T-cell (primary cell): ENCODE measurements around the gene SSBP3. TPM values are rescaled to one million over a fixed set of nuclear protein-coding genes. Genes with fewer than 3 reads are reported as not detected.

ENCODE experiments used
- ATAC-seq, 4 experiments: fragments of 200-7000 bp in 3 of 4; fragments of 150-1000 bp in 1 of 4; cut with Tn5 transposase; replicated peaks in 1 of 4; 1 replicate in 3 of 4; 2 replicates in 1 of 4; pipeline ENCODE4 v1.10.0; 2021; ENCODE audit warnings: moderate library complexity in 3 of 4, mild to moderate bottlenecking in 2 of 4, moderate number of reproducible peaks in 1 of 4
- CTCF ChIA-PET, 2 donors: fragments of 300-600 bp; sonication (Branson Sonifier 250); formaldehyde crosslinking; loops; one replicate each; lab custom pipeline; 2022; ENCODE audit warnings: antibody characterized with exemption in 2 of 2; lab: Charles Lee
- POLR2A ChIA-PET, 2 donors: fragments of 300-600 bp; sonication (Branson Sonifier 250); formaldehyde crosslinking; loops; one replicate each; lab custom pipeline; 2022; ENCODE audit warnings: antibody characterized with exemption in 2 of 2; lab: Charles Lee
- DNase-seq, 35 experiments: peaks; one replicate each; pipeline versions ENCODE4 v3.0.0 to v3.0.0-alpha.2; 2013 to 2023
- H3K27ac ChIP-seq: one replicate; pipeline ENCODE4 v1.5.1; 2013; ENCODE audit warnings: low read length
- H3K27me3 ChIP-seq, 2 experiments: replicated peaks in 1 of 2; 1 replicate in 1 of 2; 2 replicates in 1 of 2; pipeline versions ENCODE4 v1.6.1 to v1.7.0; 2013; ENCODE audit warnings: low read length in 1 of 2, mixed read lengths in 1 of 2; ENCODE audit not compliant: control insufficient read depth in 2 of 2, insufficient read depth in 2 of 2; ENCODE audit errors: extremely low read depth in 1 of 2
- H3K36me3 ChIP-seq, 2 donors: 1 replicate in 1 of 2; 2 replicates in 1 of 2; pipeline versions ENCODE4 v1.6.1 to v1.7.0; 2013; ENCODE audit warnings: low read length in 1 of 2; ENCODE audit not compliant: control insufficient read depth in 2 of 2, insufficient read depth in 1 of 2; ENCODE audit errors: extremely low read depth in 1 of 2
- H3K4me1 ChIP-seq, 2 experiments: 1 replicate in 1 of 2; 2 replicates in 1 of 2; pipeline versions ENCODE4 v1.6.1 to v1.7.0; 2013; ENCODE audit warnings: low read length in 2 of 2, mixed read lengths in 1 of 2; ENCODE audit not compliant: insufficient read depth in 2 of 2, control insufficient read depth in 1 of 2; ENCODE audit errors: extremely low read depth in 1 of 2
- H3K4me3 ChIP-seq, 2 donors: 1 replicate in 1 of 2; 2 replicates in 1 of 2; pipeline versions ENCODE4 v1.5.1 to v1.7.0; 2013; ENCODE audit warnings: mild to moderate bottlenecking in 2 of 2, low read length in 1 of 2, moderate library complexity in 1 of 2; ENCODE audit not compliant: control insufficient read depth in 1 of 2; ENCODE audit errors: extremely low read depth in 1 of 2
- H3K9me3 ChIP-seq: 2 replicates; pipeline ENCODE4 v1.7.0; 2013
- H3K27ac Mint-ChIP-seq, 2 donors: one replicate each; pipeline ENCODE4 v1.8.0; 2020 to 2021; ENCODE audit warnings: mild to moderate bottlenecking in 2 of 2, mixed read lengths in 2 of 2
- H3K27me3 Mint-ChIP-seq, 2 donors: one replicate each; pipeline ENCODE4 v1.8.0; 2021 to 2022; ENCODE audit warnings: mixed read lengths in 2 of 2
- H3K36me3 Mint-ChIP-seq: one replicate; pipeline ENCODE4 v1.8.0; 2021; ENCODE audit warnings: mixed read lengths
- H3K4me1 Mint-ChIP-seq, 3 donors: one replicate each; pipeline ENCODE4 v1.8.0; 2020 to 2022; ENCODE audit warnings: mixed read lengths in 3 of 3, mild to moderate bottlenecking in 1 of 3
- H3K4me3 Mint-ChIP-seq, 3 donors: one replicate each; pipeline ENCODE4 v1.8.0; 2020 to 2022; ENCODE audit warnings: mild to moderate bottlenecking in 3 of 3, mixed read lengths in 3 of 3, moderate library complexity in 3 of 3
- H3K9me3 Mint-ChIP-seq, 3 donors: one replicate each; pipeline ENCODE4 v1.8.0; 2020 to 2022; ENCODE audit warnings: mixed read lengths in 3 of 3
- WGBS: methylation state at CpG from one replicate; pipeline ENCODE4 v1.1.5; 2013; ENCODE audit warnings: missing lambda C conversion rate; ENCODE audit not compliant: insufficient coverage; 5-methylcytosine and 5-hydroxymethylcytosine counted together
- total RNA-seq, 35 experiments: library from RNA in 6 of 35; stranded (reverse) in 6 of 35; fragments of 120-200 nt in 1 of 35; gene quantifications; one replicate each; pipeline versions ENCODE4 v1.2.1 to v1.2.4 and lab custom pipeline; 2013 to 2026

The SSBP3 gene
- total RNA-seq, 5 donors from 2014 or later (not counting 1 experiment from before 2014, with no cell fraction given) = 51.5 to 84.5 (median 69.2) TPM

DNA sequence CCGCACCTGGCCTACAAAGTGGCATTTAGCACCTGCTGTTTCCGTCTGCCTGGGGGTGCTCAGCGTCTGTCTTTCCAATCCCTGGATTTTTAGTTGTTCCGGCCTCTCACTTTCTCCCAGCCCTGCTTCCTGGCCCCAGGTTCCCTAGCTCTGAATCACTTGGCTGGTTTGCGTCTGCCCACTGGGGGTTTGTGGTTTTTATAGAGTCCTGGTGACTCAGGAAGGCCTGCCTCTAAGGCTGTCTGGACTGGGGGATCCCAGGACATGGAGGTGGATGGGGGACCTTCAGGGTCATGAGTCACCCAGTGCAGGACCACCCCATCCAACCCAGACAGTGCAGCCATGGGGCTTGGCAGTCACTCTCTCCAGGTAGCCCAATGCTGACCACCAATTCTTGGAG is 152.7 kb downstream of the SSBP3 start:
- peaks cover 0 to 4% (median 2%) of the 10 kb centered on the region in 3 donors for H3K4me1 Mint-ChIP-seq
- no peak for ATAC-seq
- WGBS = 100% methylated on average over 3 of the region's 5 CpGs
- Histone ChIP-seq H3K4me3 (no peak overlapping the region), H3K4me1 (peaks cover 0 to 7% of the 10 kb centered on the region in 2 experiments), H3K9me3 (no peaks in the 10 kb centered on the region), H3K36me3 (peaks cover 17 to 36% of the 10 kb centered on the region in 2 donors), H3K27me3 (no peaks in the 10 kb centered on the region), H3K27ac (no peak overlapping the region)
- no peaks in the 10 kb centered on the region for H3K9me3 Mint-ChIP-seq
- H3K4me3 Mint-ChIP-seq = no peak overlapping the region
- H3K27ac Mint-ChIP-seq = no peak overlapping the region
- peaks cover 18% of the 10 kb centered on the region for H3K36me3 Mint-ChIP-seq
- H3K27me3 Mint-ChIP-seq = no peaks in the 10 kb centered on the region
- ChIA-PET CTCF (no interaction called here), POLR2A (no interaction called here)
- no peak for DNase-seq

DNA sequence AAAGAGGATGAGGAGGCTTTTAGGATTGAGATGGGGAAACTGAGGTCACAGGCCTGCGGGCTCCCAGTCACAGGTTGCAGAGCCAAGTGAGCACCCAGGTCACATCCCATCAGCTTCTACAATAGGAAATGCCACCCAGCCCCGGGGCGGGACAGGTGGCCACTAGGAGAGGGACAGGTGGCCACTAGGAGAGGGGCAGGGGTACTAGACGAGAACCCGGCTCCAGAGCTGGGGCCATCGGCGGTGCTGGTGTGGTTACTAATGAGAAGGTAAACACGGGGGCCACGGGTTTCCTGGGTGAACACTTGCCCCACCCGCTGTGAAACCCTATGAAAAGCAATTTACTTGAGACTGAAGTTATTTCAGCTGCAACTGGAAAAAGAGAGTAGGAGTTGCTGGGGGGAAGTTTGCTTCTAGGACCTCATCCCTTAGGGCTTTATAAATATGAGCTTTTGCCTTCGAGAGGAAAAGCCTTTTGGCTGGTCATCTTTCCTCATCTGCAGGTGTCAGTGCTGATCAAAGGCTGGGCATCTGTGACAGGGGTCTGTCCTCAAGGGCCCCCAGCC is 153.7 kb downstream of the SSBP3 start:
- Mint-ChIP-seq H3K4me3 (no peak overlapping the region), H3K36me3 (peaks cover 15% of the 10 kb centered on the region), H3K4me1 (peaks cover 0 to 2% (median 0%) of the 10 kb centered on the region in 3 donors), H3K9me3 (no peaks in the 10 kb centered on the region), H3K27ac (no peak overlapping the region), H3K27me3 (no peaks in the 10 kb centered on the region)
- Histone ChIP-seq H3K4me3 (no peak overlapping the region), H3K9me3 (no peaks in the 10 kb centered on the region), H3K36me3 (peaks cover 17 to 44% of the 10 kb centered on the region in 2 donors), H3K27me3 (no peaks in the 10 kb centered on the region), H3K27ac (no peak overlapping the region), H3K4me1 (peaks cover 0 to 7% of the 10 kb centered on the region in 2 experiments)
- ChIA-PET CTCF (no interaction called here), POLR2A (no interaction called here)
- WGBS = 75% methylated on average over 1 of the region's 11 CpGs
- no peak for ATAC-seq
- DNase-seq = no peak

DNA sequence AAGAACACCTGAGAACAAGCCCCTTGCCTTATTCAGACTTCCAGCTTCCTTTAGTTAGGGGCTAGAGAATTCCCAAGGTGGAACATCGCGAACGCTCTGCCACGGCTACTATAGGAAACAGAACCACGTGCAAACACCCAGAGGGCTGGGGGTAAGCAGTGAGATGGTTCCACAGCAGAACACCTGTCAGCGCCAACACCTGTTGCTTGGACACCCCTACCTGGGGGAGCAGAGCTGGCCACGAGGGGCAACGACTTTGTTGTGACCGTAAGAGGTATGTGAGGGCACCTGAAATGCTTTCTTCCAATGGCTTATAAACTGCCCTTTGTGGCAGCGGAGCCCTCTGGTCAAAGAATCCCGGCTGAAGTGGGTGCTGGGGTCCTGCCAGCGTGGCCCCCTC is 155.5 kb downstream of the SSBP3 start:
- Histone ChIP-seq H3K4me3 (no peak overlapping the region), H3K9me3 (no peaks in the 10 kb centered on the region), H3K27ac (no peak overlapping the region), H3K4me1 (peaks cover 0 to 7% of the 10 kb centered on the region in 2 experiments), H3K27me3 (no peaks in the 10 kb centered on the region), H3K36me3 (peaks cover 23 to 61% of the 10 kb centered on the region in 2 donors)
- ChIA-PET POLR2A (no interaction called here), CTCF (no interaction called here)
- H3K27me3 Mint-ChIP-seq = no peaks in the 10 kb centered on the region
- no peaks in the 10 kb centered on the region for H3K9me3 Mint-ChIP-seq
- no peak for ATAC-seq
- H3K4me3 Mint-ChIP-seq = no peak overlapping the region
- H3K36me3 Mint-ChIP-seq = peaks cover 15% of the 10 kb centered on the region
- no peak overlapping the region for H3K27ac Mint-ChIP-seq
- 96% methylated on average over 7 of the region's 12 CpGs for WGBS
- H3K4me1 Mint-ChIP-seq = peaks cover 0 to 2% (median 0%) of the 10 kb centered on the region in 3 donors
- DNase-seq = no peak

DNA sequence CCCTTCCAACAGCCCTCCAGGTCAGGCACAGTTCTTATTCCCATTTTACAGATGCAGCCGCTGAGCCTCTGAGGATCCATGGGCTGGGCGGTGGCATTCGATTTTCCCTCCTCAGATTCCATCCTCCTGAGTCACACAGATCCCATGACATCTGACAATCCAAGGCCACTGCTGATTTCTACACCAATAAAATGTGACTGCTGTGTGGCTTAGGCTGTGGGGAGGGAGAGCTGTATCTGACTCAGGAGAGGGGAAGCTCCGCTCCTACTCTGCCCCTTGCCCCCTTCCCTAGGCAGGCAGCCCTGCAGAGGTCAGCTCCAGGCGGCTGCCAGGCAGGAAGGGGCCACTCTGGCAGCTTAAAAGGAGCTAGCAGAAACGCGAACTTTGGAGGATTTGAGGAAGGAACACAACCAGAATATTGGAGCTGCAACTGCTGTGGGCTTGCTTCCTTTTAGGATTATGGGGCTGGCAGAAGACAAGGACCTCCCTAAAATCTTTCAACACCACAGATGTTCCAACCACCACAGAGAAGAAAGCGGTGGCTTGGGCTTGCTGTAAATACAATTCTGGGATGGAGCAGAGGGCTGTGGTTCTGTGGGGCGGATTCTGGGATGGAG is 156.3 kb downstream of the SSBP3 start:
- ATAC-seq = no peak
- WGBS = 100% methylated on average over 1 of the region's 9 CpGs
- peaks cover 20 to 68% of the 10 kb centered on the region in 2 donors for H3K36me3 ChIP-seq

DNA sequence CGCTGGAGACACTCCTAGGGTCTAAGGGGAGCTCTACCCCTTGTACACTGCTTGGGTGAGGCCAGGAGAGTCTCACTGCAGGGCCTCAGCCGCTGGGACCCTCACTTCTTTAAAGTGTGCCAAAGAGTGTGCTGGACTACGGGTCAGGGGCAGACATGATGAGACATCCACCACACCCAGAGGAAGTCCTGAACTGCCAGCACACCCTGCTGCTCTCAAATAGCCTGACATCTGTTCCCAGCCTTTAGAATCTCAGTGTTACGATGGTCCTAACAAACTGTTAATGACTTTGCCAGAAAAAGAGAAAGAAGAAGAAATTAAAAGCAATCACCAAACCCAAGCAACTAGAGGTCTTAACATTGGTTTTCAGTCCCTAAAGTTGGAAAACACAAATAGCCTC is 157.2 kb downstream of the SSBP3 start:
- Histone ChIP-seq H3K27me3 (no peaks in the 10 kb centered on the region), H3K4me1 (peaks cover 0 to 7% of the 10 kb centered on the region in 2 experiments), H3K36me3 (peaks cover 22 to 66% of the 10 kb centered on the region in 2 donors), H3K9me3 (no peaks in the 10 kb centered on the region), H3K27ac (no peak overlapping the region), H3K4me3 (no peak overlapping the region)
- ChIA-PET CTCF (no interaction called here), POLR2A (no interaction called here)
- Mint-ChIP-seq H3K9me3 (no peaks in the 10 kb centered on the region), H3K36me3 (peaks cover 20% of the 10 kb centered on the region), H3K27me3 (no peaks in the 10 kb centered on the region), H3K4me1 (peaks cover 0 to 2% (median 0%) of the 10 kb centered on the region in 3 donors), H3K4me3 (no peak overlapping the region), H3K27ac (no peak overlapping the region)
- DNase-seq (no peak), ATAC-seq (no peak)
- 94% methylated on average over 2 of the region's 4 CpGs for WGBS

More for the DNA sequence above, 156.3 kb downstream of the SSBP3 start:
- CTCF ChIA-PET = no interaction called here
- no peaks in the 10 kb centered on the region for H3K27me3 ChIP-seq
- Mint-ChIP-seq H3K9me3 (no peaks in the 10 kb centered on the region), H3K27ac (no peak overlapping the region), H3K36me3 (peaks cover 15% of the 10 kb centered on the region), H3K4me3 (no peak overlapping the region), H3K27me3 (no peaks in the 10 kb centered on the region), H3K4me1 (peaks cover 0 to 2% (median 0%) of the 10 kb centered on the region in 3 donors)
- H3K9me3 ChIP-seq = no peaks in the 10 kb centered on the region
- H3K27ac ChIP-seq = no peak overlapping the region
- POLR2A ChIA-PET = no interaction called here
- H3K4me3 ChIP-seq = no peak overlapping the region
- peaks cover 0 to 7% of the 10 kb centered on the region in 2 experiments for H3K4me1 ChIP-seq
- no peak for DNase-seq

DNA sequence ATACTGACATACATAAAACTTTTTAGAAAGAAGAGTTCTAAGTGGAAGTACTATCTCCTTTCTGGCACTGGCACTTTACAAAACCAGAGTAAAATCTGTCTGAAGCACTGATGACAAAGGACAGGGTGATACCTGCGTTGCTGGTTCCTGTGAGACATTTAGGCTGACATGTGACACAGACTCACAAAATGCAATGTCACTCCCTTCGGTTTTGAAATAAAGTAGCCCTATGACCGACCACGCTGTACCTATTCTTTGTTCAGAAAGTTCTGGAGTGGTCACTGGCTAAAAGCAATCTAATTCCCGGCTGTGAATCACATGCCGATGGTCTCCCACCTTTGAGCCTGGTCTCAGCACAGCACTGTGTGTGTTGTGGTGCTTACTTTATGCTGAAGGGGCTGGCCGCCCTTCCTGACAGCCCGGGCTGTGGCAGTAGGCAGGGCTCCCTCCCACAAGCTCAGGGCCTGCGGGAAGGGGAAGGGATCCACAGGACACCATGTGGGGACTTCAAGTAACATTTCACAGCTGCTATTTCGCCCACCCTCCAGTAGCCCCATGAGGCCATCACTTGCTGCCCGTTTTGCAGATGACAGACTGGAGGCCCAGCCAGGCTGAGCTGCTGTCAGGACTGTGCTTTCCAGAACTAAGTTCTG is 158.2 kb downstream of the SSBP3 start:
- peak overlapping the region in 1 of 2 donors; percentile 11 for H3K27ac Mint-ChIP-seq
- H3K4me3 Mint-ChIP-seq = no peak overlapping the region
- H3K4me1 Mint-ChIP-seq = peaks cover 0 to 2% (median 0%) of the 10 kb centered on the region in 3 donors
- H3K36me3 Mint-ChIP-seq = peaks cover 22% of the 10 kb centered on the region
- Histone ChIP-seq H3K4me1 (peaks cover 0 to 4% of the 10 kb centered on the region in 2 experiments), H3K9me3 (no peaks in the 10 kb centered on the region), H3K27me3 (no peaks in the 10 kb centered on the region), H3K27ac (no peak overlapping the region), H3K36me3 (peaks cover 19 to 71% of the 10 kb centered on the region in 2 donors), H3K4me3 (no peak overlapping the region)
- H3K27me3 Mint-ChIP-seq = no peaks in the 10 kb centered on the region
- WGBS = 94% methylated on average over 11 of the region's 11 CpGs
- CTCF ChIA-PET = no interaction called here
- H3K9me3 Mint-ChIP-seq = no peaks in the 10 kb centered on the region
- ATAC-seq (no peak), DNase-seq (no peak)
- POLR2A ChIA-PET = no interaction called here
